ENCODE results near the gene PCDHB11.
A peak's percentile ranks its signal among the peaks of the same experiment; 100 is the strongest.

DNA sequence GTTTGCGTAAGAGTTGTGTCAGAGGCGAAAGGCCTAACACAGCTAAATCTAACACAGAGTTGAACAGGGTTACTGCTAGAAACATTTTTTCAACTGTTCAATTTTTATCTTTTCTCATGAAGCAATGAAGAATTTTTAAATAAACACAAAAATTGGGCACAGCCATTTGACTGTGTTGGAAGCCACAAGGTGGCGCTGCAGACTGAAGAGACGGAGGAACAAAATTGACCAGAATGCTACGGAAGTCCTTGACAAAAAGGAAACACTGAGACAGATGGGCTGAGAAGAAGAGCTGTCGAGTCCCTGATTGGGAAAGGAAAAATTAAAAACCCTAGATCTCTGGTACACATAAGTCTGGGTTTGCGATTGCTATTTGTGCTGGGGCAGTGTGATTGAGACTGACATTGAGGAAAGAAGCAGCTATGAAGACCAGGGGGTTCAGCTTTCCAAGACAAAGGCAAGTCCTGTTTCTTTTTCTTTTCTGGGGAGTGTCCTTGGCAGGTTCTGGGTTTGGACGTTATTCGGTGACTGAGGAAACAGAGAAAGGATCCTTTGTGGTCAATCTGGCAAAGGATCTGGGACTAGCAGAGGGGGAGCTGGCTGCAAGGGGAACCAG, 12.4 kb upstream of the PCDHB11 start, which contains the start of gene PCDHB9:
- TF ChIP-seq POLR2A (IDR thresholded peaks at IDR 0.05): no peak
- TF ChIP-seq, protein P1, sequence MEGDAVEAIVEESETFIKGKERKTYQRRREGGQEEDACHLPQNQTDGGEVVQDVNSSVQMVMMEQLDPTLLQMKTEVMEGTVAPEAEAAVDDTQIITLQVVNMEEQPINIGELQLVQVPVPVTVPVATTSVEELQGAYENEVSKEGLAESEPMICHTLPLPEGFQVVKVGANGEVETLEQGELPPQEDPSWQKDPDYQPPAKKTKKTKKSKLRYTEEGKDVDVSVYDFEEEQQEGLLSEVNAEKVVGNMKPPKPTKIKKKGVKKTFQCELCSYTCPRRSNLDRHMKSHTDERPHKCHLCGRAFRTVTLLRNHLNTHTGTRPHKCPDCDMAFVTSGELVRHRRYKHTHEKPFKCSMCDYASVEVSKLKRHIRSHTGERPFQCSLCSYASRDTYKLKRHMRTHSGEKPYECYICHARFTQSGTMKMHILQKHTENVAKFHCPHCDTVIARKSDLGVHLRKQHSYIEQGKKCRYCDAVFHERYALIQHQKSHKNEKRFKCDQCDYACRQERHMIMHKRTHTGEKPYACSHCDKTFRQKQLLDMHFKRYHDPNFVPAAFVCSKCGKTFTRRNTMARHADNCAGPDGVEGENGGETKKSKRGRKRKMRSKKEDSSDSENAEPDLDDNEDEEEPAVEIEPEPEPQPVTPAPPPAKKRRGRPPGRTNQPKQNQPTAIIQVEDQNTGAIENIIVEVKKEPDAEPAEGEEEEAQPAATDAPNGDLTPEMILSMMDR (IDR thresholded peaks at IDR 0.05): peak in 3 of 6 experiments; percentile 18 to 29 (median 27)

Data from thyroid gland (tissue), 4 donors.